Left kidney (tissue), 8 donors: ENCODE measurements around the gene PTPDC1. TPM values are rescaled to one million over a fixed set of nuclear protein-coding genes. Genes with fewer than 3 reads are reported as not detected.

Source experiments
- DNase-seq: peaks from one replicate; pipeline ENCODE4 v3.0.0-alpha.2; 2013
- long read RNA-seq, 8 donors: transcript quantifications; one replicate each; lab custom pipeline, GENCODE V29; 2026
- polyA plus RNA-seq: library from polyadenylated mRNA; unstranded; fragments of 120-200 nt; gene quantifications from one replicate; pipeline ENCODE4 v1.2.1, GENCODE V29; 2013; ENCODE audit not compliant: insufficient read length

PTPDC1 gene
- 17.5 TPM for polyA plus RNA-seq
- long read RNA-seq, donor 1, partial matches to known transcripts, result 0 of 2 reads
- long read RNA-seq, donor 1, other reads (novel, unspliced or antisense), result 0 of 2 reads
- long read RNA-seq, donor 2, result 0 reads
- long read RNA-seq, donor 3, full-length matches to known transcripts, result 1 of 1 reads
- long read RNA-seq, donor 3, partial matches to known transcripts, result 0 of 1 reads
- long read RNA-seq, donor 3, other reads (novel, unspliced or antisense), result 0 of 1 reads
- long read RNA-seq, donor 4, result 0 reads
- long read RNA-seq, donor 5, partial matches to known transcripts, result 0 of 1 reads
- long read RNA-seq, donor 5, other reads (novel, unspliced or antisense), result 0 of 1 reads
- long read RNA-seq, donor 6, result 0 reads
- long read RNA-seq, donor 7, full-length matches to known transcripts, result 1 of 1 reads
- long read RNA-seq, donor 7, partial matches to known transcripts, result 0 of 1 reads
- long read RNA-seq, donor 7, other reads (novel, unspliced or antisense), result 0 of 1 reads
- long read RNA-seq, donor 8, partial matches to known transcripts, result 0 of 1 reads
- long read RNA-seq, donor 8, other reads (novel, unspliced or antisense), result 0 of 1 reads

GRCh38 chr9:94084314-94084713 lies at the start of gene PTPDC1:
Gene PTPDC1 (plus strand): TSS chr9:94084464. CDS start chr9:94084531, 67 bp downstream.
- DNase-seq, result peak; percentile 46

- no peak for DNase-seq
Measured at GRCh38 chr9:94034511-94034910, 49.8 kb upstream of the PTPDC1 start.

GRCh38 chr9:94039786-94040185 lies 44.5 kb upstream of the PTPDC1 start:
- DNase-seq, result no peak

- DNase-seq, result no peak
Measured at GRCh38 chr9:94042516-94043360, 41.5 kb upstream of the PTPDC1 start.

DNA sequence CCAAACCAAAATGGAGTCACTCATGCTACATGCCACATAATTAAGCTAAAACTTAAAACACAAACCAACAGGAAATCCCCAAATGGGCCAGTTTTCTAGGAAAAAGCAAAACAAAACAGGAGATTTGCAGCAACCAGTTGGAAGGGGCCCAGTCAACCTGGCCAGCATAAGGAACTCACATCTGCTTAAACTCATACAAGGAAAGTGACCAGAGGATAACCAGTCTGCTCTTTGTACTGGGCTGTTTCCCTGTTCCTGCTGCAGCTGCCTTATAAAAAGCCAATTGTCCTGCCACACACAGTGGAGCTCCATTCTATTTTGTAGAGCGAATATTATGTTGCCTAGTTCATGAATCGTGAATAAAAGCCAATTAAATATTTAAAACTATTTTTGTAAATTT lies 29.5 kb upstream of the PTPDC1 start:
- DNase-seq, result no peak

DNA sequence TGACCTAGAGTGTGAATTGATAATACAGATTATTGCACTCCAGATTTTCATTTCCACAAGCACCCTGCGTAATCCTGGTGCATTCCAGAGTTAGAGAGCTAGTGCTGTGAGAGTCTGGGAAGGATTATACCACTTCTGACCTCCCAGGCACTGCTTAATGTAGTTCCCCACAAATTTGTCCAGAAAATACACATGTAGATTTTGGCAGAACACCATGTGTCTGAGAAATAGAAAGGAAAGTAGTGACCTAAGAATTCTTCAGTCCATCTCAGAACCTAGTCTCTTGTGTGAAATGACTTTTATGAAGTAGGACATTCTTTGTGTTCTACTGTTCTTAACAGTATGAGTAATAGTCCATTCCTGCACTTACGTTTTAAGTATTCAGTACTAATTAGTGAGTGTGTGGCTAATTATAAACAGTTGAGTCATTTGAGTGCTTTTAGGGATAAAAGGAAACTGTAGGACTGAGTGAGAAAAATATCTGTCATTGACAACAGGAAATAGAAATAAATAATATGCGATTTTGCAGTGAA lies 27.8 kb upstream of the PTPDC1 start:
- DNase-seq, result no peak

DNA sequence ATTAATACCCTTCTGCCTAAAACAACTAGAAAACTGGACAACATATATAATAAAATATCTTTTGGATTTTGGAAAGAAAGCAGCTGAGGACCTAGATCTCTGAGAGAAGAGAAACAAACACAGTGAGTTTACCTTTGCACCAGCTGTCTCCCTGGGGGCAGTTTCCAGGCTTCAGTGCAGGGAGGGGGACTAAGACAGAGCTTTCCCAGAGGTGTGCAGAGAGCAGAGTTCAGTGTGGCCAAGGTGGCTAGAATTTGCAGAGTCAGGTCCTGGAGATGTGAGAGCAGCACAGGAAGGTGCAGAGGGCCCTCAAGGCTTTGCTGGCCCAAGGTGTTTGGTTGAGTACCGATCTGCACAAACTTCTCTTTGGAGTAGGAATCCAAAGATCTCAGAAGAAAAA lies 26.3 kb upstream of the PTPDC1 start:
- no peak for DNase-seq

DNA sequence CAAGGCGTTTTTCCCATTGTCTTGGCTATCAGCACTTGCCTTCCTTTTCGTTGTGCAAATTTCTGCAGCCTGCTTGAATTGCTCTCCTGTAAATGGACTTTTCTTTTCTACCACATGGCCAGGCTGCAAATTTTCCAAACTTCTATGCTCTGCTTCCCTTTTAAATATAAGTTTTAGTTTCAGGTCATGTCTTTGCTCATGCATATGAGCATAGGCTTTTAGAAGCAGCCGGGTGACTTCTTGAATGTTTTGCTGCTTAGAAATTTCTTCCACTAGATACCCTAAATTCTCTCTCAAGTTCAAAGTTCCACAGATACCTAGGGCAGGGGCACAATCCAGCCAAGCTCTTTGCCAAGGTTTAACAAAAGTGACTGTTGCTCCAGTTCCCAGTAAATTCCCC lies 22.4 kb upstream of the PTPDC1 start:
- DNase-seq, result no peak

GRCh38 chr9:94065535-94065961 lies 18.7 kb upstream of the PTPDC1 start:
- DNase-seq, result peak; percentile 78

DNA sequence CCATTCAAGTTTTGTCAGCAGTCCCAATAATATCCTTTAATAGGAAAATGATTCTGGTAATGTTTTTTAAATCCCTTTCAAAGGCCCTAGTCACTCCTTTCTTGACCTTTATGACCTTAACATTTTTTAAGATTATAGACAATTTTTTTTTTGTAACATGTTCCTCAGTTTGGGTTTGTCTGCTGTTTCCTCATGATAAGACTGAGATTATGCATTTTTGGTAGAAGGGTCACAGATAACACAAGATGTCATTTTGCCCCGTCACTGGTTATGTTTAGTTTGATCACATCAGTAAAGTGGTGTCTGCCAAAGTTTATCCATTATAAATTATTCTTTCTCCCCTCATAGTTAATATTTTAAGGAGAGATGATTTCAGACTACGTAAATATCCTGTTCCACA lies 16.0 kb upstream of the PTPDC1 start:
- DNase-seq, result no peak

DNA sequence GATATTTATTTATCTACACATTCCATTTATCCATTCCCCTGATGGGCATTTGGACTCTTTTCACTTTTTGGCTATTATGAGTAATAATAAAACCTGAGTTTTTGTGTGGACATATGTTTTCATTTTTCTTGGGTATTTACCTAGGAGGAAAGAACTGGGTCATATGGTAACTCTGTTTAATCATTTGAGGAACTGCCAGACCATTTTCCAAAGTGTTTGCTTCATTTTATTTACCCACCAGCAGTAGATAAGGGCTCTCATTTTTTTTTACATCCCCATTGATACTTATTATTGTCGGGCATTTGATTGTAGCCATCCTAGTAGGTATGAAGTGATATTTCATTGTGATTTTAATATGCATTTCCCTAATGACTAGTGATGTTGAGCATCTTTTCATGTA lies 7.7 kb upstream of the PTPDC1 start:
- no peak for DNase-seq

GRCh38 chr9:94078086-94078485 lies 6.2 kb upstream of the PTPDC1 start:
- no peak for DNase-seq

DNA sequence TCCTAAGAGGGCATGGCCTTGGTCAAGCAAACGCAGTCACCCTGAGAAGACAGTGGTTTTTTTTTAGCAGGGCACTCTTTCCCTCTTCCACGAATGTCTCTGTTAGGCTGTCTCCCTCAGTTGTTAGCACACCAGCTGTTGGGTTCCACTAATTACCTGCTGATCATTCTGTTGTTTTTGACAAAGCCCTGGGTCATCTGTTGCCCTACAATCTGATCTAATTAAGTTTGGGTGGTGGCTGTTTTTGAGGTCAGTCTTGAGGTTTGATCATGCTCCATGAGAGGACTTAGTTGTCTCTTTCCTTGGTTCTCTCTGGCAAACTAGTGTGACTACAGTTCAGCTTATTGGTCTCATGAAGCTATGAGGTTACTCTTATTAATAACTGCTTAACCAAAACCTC lies 5.0 kb upstream of the PTPDC1 start:
- DNase-seq, result no peak

GRCh38 chr9:94080249-94080648 lies 4.0 kb upstream of the PTPDC1 start:
- no peak for DNase-seq

DNA sequence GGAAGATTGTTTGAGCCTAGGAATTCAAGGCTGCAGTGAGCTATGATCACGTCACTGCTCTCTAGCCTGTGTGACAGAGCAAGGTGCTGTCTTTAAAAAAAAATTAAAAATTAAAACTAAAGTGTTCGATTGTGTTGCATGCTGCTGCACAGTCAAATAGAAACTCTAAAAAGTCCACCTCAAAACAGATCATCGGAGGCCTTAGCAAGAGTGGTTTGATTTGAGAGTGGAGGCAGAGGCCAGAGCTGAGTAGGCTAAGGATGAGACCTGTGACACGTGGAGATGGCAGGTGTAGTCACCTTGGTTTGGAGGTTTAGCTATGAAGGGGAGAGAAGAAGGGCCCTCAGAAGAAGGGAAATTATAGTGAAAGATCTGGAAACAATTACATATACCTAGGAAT lies 2.8 kb upstream of the PTPDC1 start:
- DNase-seq, result no peak

- no peak for DNase-seq
Measured at GRCh38 chr9:94081864-94082463, 2.3 kb upstream of the PTPDC1 start.

GRCh38 chr9:94082553-94082952 lies 1.7 kb upstream of the PTPDC1 start:
- no peak for DNase-seq

GRCh38 chr9:94082956-94083355 lies 1.3 kb upstream of the PTPDC1 start:
- DNase-seq, result no peak

DNA sequence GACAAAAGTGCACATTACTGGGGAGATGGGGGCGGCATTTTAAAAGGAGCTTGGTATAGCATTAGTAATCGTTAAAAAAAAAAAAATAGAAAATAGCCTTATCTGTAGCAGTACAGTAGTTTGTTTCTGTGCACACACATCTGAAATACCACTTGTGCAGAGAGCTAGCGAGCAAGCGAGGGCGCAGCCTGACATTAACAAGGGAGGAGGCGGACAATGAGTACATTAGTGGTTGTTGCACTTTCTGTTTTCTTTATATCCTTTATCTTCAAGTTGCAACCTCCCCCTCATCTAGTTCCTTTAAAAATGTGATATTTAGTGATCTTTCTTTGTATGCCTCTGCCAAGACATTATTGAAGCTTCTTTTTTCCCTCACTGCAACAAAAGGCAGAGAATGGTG lies 880 bp upstream of the PTPDC1 start:
- no peak for DNase-seq

GRCh38 chr9:94085062-94085639 lies 887 bp downstream of the PTPDC1 start:
- no peak for DNase-seq

DNA sequence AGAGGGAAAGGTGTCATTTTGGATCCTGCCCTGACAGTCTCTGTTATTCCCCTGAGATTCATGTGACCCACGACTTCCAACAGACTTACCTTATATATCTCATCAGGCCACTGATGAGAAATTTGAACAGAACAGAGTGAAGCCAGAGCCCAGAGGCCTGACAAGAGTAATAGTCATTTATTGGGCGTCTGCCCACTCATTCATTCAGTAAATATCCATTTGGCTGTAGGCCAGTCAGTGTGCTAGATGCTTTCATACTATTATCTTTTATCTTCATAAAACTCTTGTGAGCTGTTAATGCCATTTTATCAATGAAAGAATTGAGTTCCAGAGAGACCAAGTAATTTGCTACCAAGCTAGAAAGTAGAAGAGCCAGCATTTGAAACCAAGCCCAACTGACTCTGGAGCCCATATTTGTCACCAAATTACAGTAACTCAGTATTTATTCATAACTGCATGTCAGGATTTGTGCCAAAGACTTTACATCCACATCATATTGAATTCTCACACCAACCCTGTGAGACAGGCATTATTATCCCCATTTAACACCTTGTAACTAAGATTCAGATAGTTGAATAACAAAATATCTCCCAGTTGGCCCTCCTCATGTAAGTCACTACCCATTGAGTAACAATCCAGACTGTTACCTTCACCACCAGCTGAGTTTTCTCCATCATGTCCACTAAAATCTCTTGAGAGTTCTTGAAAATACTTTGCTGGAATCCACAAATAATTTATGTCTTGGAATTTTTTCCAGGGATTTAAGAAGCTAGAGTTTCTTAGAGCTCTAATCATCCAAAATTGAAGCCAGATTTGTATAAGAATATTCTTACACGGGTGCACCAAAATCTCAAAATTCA lies 2.5 kb downstream of the PTPDC1 start:
- no peak for DNase-seq
